Left lung (tissue), 10 donors: ENCODE measurements around the gene ADGRA1. TPM values are rescaled to one million over a fixed set of nuclear protein-coding genes. Genes with fewer than 3 reads are reported as not detected.

Experiments
- ATAC-seq: fragments of 200-7000 bp; cut with Tn5 transposase; one replicate; pipeline ENCODE4 v1.9.1; 2020; ENCODE audit warnings: moderate library complexity
- DNase-seq, 4 donors: peaks; one replicate each; pipeline ENCODE4 v3.0.0-alpha.2; 2013 to 2020
- H3K27ac ChIP-seq, 2 donors: fragments of 200-600 bp; sonication (generic) in 1 of 2; one replicate each; pipeline versions ENCODE4 v1.5.0 to v1.8.0; 2020 to 2021
- H3K27me3 ChIP-seq, 2 donors: fragments of 200-600 bp; sonication (generic) in 1 of 2; one replicate each; pipeline versions ENCODE4 v1.5.0 to v1.8.0; 2020 to 2021
- H3K36me3 ChIP-seq, 2 donors: fragments of 200-600 bp; sonication (generic) in 1 of 2; one replicate each; pipeline versions ENCODE4 v1.5.0 to v1.8.0; 2020 to 2021
- H3K4me1 ChIP-seq, 2 donors: fragments of 200-600 bp; one replicate each; pipeline ENCODE4 v1.8.0; 2021
- H3K4me3 ChIP-seq, 2 donors: fragments of 200-600 bp; sonication (generic) in 1 of 2; one replicate each; pipeline versions ENCODE4 v1.5.0 to v1.8.0; 2020 to 2021; ENCODE audit warnings: mild to moderate bottlenecking in 1 of 2
- H3K9me3 ChIP-seq, 2 donors: fragments of 200-600 bp; sonication (generic) in 1 of 2; one replicate each; pipeline versions ENCODE4 v1.5.0 to v1.8.0; 2020 to 2021
- intact Hi-C, 2 donors: fragments of 100-400 bp; cut with DNase I; formaldehyde crosslinking; loops; one replicate each; pipeline versions ENCODE4 v1.11.2 to v1.14.2; 2022
- polyA plus RNA-seq, 6 donors: library from polyadenylated mRNA; unstranded; fragments of 120-200 nt; gene quantifications; one replicate each; pipeline ENCODE4 v1.2.1, GENCODE V29; 2013; ENCODE audit not compliant: insufficient read length in 6 of 6
- total RNA-seq, 2 donors: library from RNA; stranded (reverse); fragmentation: NEBNext Ultra II Directional; extraction: Animal tissue kit (Norgen Biotek cat#: 25700); gene quantifications; one replicate each; pipeline ENCODE4 v1.2.1, GENCODE V29; 2021
- TF ChIP-seq, protein P1 (sequence below), 2 donors: fragments of 200-600 bp; sonication (generic) in 1 of 2; IDR thresholded peaks; one replicate each; pipeline versions ENCODE4 v1.5.0 to v1.8.0; 2021; ENCODE audit warnings: antibody characterized with exemption in 2 of 2
- donor health status: DM: no; HTN: yes; CAD: no.
- donor health status: DM: no; HTN: no; CAD: no.

The ADGRA1 gene
- total and polyA plus RNA-seq, 8 donors: 0.07 to 0.24 (median 0.09) TPM; not detected in 1

DNA sequence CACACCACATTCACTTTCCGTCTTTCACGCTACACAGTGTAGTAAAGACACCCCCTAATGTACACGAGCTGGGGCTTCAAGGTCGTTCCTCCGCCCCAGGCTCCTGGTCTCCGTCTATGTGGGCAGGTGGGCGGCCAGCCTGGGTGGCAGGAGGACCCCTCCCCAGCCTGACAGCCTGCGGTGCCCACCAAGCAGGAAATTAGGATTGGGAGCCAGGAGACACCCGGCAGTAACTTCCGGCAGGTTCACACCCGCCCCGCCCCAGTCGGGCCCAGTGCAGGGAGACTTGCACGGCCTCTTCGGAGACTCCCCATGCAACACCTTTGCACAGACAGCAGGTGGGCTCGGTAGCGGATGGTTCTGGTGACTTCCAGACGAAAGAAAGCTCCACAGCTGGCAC is 27.7 kb upstream of the ADGRA1 start:
- no peak for ATAC-seq
- TF ChIP-seq, protein P1, sequence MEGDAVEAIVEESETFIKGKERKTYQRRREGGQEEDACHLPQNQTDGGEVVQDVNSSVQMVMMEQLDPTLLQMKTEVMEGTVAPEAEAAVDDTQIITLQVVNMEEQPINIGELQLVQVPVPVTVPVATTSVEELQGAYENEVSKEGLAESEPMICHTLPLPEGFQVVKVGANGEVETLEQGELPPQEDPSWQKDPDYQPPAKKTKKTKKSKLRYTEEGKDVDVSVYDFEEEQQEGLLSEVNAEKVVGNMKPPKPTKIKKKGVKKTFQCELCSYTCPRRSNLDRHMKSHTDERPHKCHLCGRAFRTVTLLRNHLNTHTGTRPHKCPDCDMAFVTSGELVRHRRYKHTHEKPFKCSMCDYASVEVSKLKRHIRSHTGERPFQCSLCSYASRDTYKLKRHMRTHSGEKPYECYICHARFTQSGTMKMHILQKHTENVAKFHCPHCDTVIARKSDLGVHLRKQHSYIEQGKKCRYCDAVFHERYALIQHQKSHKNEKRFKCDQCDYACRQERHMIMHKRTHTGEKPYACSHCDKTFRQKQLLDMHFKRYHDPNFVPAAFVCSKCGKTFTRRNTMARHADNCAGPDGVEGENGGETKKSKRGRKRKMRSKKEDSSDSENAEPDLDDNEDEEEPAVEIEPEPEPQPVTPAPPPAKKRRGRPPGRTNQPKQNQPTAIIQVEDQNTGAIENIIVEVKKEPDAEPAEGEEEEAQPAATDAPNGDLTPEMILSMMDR (IDR thresholded peaks at IDR 0.05): no peak
- H3K9me3 ChIP-seq: no peaks in the 10 kb centered on the region
- no peak overlapping the region for H3K27ac ChIP-seq
- no peaks in the 10 kb centered on the region for H3K4me1 ChIP-seq
- peak in 1 of 4 donors; percentile 53 for DNase-seq
- H3K36me3 ChIP-seq: no peaks in the 10 kb centered on the region
- intact Hi-C loops: no loop called here
- H3K4me3 ChIP-seq: no peak overlapping the region
- peaks cover 0 to 53% of the 10 kb centered on the region in 2 donors for H3K27me3 ChIP-seq

DNA sequence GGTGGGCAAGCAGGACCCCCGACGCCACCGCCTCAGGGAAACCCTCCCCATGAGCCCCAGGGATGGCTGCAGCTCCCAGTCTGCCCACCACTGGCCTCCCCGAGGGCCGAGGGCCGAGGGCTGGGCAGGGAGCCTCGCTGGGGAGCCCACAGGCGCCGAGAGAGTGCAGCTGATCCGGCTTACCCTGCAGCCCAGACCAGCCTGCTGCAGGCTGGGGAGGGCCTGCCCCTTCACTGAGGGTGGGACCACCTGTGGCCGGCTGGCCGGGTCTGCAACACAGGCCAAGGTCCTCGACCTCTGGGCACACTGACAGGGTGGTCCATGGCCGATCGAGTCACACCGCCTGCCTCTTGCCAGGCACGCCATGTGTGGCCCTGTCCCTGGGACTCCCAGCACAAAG is 27.3 kb upstream of the ADGRA1 start:
- TF ChIP-seq, protein P1 (IDR thresholded peaks at IDR 0.05): no peak
- Histone ChIP-seq H3K27ac (no peak overlapping the region), H3K27me3 (peaks cover 0 to 48% of the 10 kb centered on the region in 2 donors), H3K4me3 (no peak overlapping the region), H3K36me3 (no peaks in the 10 kb centered on the region), H3K4me1 (no peaks in the 10 kb centered on the region), H3K9me3 (no peaks in the 10 kb centered on the region)
- DNase-seq (no peak), ATAC-seq (no peak)
- intact Hi-C loops: no loop called here

- ATAC-seq (no peak), DNase-seq (no peak)
- TF ChIP-seq, protein P1 (IDR thresholded peaks at IDR 0.05): no peak
- intact Hi-C loops: no loop called here
- H3K27ac ChIP-seq: no peak overlapping the region
- peaks cover 0 to 44% of the 10 kb centered on the region in 2 donors for H3K27me3 ChIP-seq
- H3K4me3 ChIP-seq: no peak overlapping the region
- no peaks in the 10 kb centered on the region for H3K36me3 ChIP-seq
- no peaks in the 10 kb centered on the region for H3K9me3 ChIP-seq
- H3K4me1 ChIP-seq: no peaks in the 10 kb centered on the region
These were observed 26.8 kb upstream of the ADGRA1 start for GRCh38 chr10:133060881-133061280.

DNA sequence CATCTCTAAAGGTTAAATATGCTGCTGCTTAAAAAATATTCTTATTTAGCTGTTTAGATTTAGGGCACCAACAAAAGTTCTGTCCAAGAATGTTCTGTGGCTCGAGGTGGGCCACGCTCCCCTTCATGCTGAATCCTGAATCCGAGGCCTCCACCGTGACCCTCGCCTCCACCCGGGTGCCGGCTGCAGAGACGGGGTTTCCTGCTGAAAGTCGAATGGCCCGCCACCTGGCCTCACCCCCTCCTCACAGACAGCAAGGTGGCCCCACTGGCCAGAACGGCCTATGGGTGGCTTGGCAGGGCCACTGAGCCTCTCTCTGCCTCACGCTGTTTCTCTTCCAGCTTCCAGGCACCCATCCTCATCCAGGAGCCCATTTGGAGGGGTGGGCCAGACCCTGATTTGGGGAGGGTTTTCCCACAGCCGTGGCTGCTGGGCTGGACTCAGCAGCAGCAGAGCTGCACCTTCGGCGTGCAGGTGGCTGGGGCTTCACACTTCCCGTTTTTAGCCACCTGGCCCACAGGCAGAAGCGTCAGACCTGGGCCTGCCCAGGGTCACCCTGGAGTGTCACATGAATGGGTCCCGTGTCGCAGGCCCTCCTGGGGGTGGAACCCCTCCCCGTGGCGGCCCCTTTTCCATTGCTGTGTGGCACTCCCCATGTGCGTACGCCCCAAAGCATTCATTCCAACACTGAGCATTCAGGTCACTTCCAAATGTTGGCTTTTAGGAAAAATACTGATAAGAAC is 26.3 kb upstream of the ADGRA1 start:
- Histone ChIP-seq H3K27ac (no peak overlapping the region), H3K36me3 (no peaks in the 10 kb centered on the region), H3K27me3 (peaks cover 0 to 38% of the 10 kb centered on the region in 2 donors), H3K4me1 (no peaks in the 10 kb centered on the region), H3K4me3 (no peak overlapping the region), H3K9me3 (no peaks in the 10 kb centered on the region)
- no peak for ATAC-seq
- intact Hi-C loops: no loop called here
- DNase-seq: no peak
- TF ChIP-seq, protein P1 (IDR thresholded peaks at IDR 0.05): no peak

DNA sequence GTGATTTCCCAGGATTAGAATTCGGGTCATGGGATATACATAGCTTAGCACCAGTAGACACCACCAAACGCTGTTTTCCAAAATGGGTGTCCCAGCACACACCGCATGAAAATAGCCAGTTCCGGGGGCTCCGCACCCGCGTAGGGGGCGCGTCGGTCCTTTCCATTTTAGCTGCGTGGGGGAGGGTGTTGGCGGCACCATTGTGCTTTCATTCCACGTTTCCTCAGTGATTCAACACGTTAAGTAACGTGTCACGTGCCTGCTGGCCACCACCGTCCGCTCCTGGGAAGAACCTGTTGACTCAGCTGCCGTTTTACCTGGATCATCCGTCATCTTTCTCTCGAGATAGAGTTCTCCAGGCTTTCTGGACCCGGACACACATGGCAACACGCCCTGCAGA is 25.6 kb upstream of the ADGRA1 start:
- H3K4me3 ChIP-seq: no peak overlapping the region
- DNase-seq: no peak
- H3K4me1 ChIP-seq: no peaks in the 10 kb centered on the region
- no peak for ATAC-seq
- TF ChIP-seq, protein P1 (IDR thresholded peaks at IDR 0.05): no peak
- peaks cover 0 to 32% of the 10 kb centered on the region in 2 donors for H3K27me3 ChIP-seq
- intact Hi-C loops: no loop called here
- H3K9me3 ChIP-seq: no peaks in the 10 kb centered on the region
- no peaks in the 10 kb centered on the region for H3K36me3 ChIP-seq
- no peak overlapping the region for H3K27ac ChIP-seq
